SK-N-SH (cell line): ENCODE measurements around the gene TAB2.

Source experiments
- CTCF ChIP-seq: fragments of 200-600 bp; sonication (generic); IDR thresholded peaks from 2 replicates; pipeline ENCODE4 v1.6.1; 2017; ENCODE audit warnings: antibody characterized with exemption, mild to moderate bottlenecking, moderate library complexity
- POLR2AphosphoS5 ChIP-seq: IDR thresholded peaks from 2 replicates; pipeline ENCODE4 v1.6.1; 2012; ENCODE audit warnings: low read depth, low read length
- RXRA ChIP-seq: IDR thresholded peaks from 2 replicates; pipeline ENCODE4 v1.4.0; 2012; ENCODE audit warnings: low read depth, mild to moderate bottlenecking, borderline replicate concordance
- TF ChIP-seq, protein P1 (sequence below): IDR thresholded peaks from 2 replicates; pipeline ENCODE4 v1.4.0; 2012; ENCODE audit warnings: low read depth, borderline replicate concordance

DNA sequence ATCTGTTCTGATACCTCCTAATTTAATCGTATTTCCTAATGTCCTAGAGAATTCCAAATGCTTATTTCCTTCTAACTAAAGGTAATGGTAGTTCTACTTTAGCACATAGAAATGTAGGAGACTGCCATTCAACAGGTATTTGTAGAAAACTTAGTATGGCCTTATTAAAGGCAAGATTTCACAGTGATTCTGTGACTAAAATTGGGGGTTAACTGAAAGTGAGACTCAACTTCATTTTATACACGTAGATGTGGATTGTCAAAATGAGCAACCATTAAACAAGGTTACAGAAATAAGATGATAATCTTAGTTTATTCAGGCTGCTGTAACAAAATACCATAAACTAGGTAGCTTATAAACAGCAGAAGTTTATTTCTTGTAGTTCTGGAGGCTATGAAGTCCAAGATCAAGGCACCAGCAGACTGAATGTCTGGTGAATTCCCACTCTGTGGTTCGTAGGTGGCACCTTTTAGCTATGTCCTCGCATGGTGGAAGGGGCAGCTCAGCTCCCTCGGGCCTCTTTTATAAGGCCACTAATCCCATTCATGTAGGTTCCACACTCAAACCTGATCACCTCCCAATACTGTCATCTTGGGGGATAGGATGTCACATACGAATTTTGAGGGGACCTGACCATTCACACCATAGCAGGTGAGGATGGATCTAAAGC, 38.7 kb downstream of the TAB2 start:
- TF ChIP-seq CTCF (no peak), RXRA (no peak), POLR2AphosphoS5 (no peak)
- TF ChIP-seq, protein P1, sequence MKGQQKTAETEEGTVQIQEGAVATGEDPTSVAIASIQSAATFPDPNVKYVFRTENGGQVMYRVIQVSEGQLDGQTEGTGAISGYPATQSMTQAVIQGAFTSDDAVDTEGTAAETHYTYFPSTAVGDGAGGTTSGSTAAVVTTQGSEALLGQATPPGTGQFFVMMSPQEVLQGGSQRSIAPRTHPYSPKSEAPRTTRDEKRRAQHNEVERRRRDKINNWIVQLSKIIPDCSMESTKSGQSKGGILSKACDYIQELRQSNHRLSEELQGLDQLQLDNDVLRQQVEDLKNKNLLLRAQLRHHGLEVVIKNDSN = no peak
